GM19395 (cell line): ENCODE data around the gene STYX.

Source experiments
- ATAC-seq: cut with Tn5 transposase; IDR thresholded peaks from one replicate; pipeline ENCODE4 v1.9.1; 2021; ENCODE audit warnings: mild to moderate bottlenecking, moderate library complexity; ENCODE audit not compliant: unreplicated experiment

The STYX gene

GRCh38 chr14:52729925-52730708 lies at the start of gene STYX:
Gene STYX, plus strand, starts transcription at chr14:52730166. Its CDS starts 309 bp downstream, at chr14:52730475.
- ATAC-seq: peak; percentile 92

- ATAC-seq: no peak
These were observed 45.9 kb upstream of the STYX start for GRCh38 chr14:52683985-52684520.

GRCh38 chr14:52686176-52686575 lies 43.8 kb upstream of the STYX start:
- no peak for ATAC-seq

GRCh38 chr14:52690983-52691760 lies 38.8 kb upstream of the STYX start:
- no peak for ATAC-seq

- ATAC-seq: no peak
These were observed 37.6 kb upstream of the STYX start for GRCh38 chr14:52692248-52692962.

- ATAC-seq: no peak
These were observed 36.9 kb upstream of the STYX start for GRCh38 chr14:52693036-52693435.

GRCh38 chr14:52693532-52693931 lies 36.4 kb upstream of the STYX start:
- no peak for ATAC-seq

- ATAC-seq: peak; percentile 75
These were observed 35.0 kb upstream of the STYX start for GRCh38 chr14:52694761-52695480.

GRCh38 chr14:52695481-52696091 lies 34.4 kb upstream of the STYX start, which contains the start of gene ERO1A:
Gene ERO1A, minus strand, starts transcription at chr14:52695558. Its CDS starts 77 bp downstream, at chr14:52695481.
- ATAC-seq: peak; percentile 62

GRCh38 chr14:52700701-52701172 lies 29.2 kb upstream of the STYX start:
- ATAC-seq: no peak

- ATAC-seq: no peak
These were observed 28.7 kb upstream of the STYX start for GRCh38 chr14:52701223-52701622.

GRCh38 chr14:52703225-52703624 lies 26.7 kb upstream of the STYX start:
- ATAC-seq: no peak

- no peak for ATAC-seq
These were observed 26.3 kb upstream of the STYX start for GRCh38 chr14:52703664-52704063.

GRCh38 chr14:52706286-52706685 lies 23.7 kb upstream of the STYX start:
- no peak for ATAC-seq

GRCh38 chr14:52706724-52707706 lies 23.0 kb upstream of the STYX start, which contains the start of gene PSMC6:
Gene PSMC6, plus strand, starts transcription at chr14:52707200. Its CDS starts 20 bp downstream, at chr14:52707220.
- ATAC-seq: peak; percentile 93

- ATAC-seq: no peak
These were observed 18.3 kb upstream of the STYX start for GRCh38 chr14:52711666-52712065.

- no peak for ATAC-seq
These were observed 13.8 kb upstream of the STYX start for GRCh38 chr14:52716155-52716554.

- no peak for ATAC-seq
These were observed 6.2 kb upstream of the STYX start for GRCh38 chr14:52723514-52724359.
